HCT116 (cell line): Measurements from ENCODE around the gene EP400. TPM values are rescaled to one million over a fixed set of nuclear protein-coding genes. Genes with fewer than 3 reads are reported as not detected.

Experiments
- ATAC-seq: fragments of 200-7000 bp; cut with Tn5 transposase; 2 replicates; pipeline ENCODE4 v1.9.1; 2020; ENCODE audit warnings: mild to moderate bottlenecking, moderate library complexity
- BruUV-seq: library from RNA; stranded (reverse); fragments of 400-500 nt; replicated peaks from 2 replicates; lab custom pipeline; 2021; lab: Mats Ljungman, UMichigan
- CTCF ChIA-PET: fragments of 300-600 bp; sonication (Branson Sonifier 250); formaldehyde crosslinking; loops from one replicate; lab custom pipeline; 2021; ENCODE audit warnings: antibody characterized with exemption; lab: Charles Lee
- POLR2A ChIA-PET: fragments of 300-600, 350-600 bp; sonication (Branson Sonifier 250); formaldehyde crosslinking; loops from one replicate; lab custom pipeline; 2021; ENCODE audit warnings: antibody characterized with exemption; lab: Charles Lee
- RAD21 ChIA-PET, 2 experiments: fragments of 300-600 bp; sonication (Branson Sonifier 250); formaldehyde crosslinking; loops; one replicate each; lab custom pipeline; 2023; ENCODE audit warnings: low total read pairs in 2 of 2; ENCODE audit not compliant: uncharacterized antibody in 2 of 2, unreplicated experiment in 2 of 2, low non-redundant PET in 1 of 2; lab: Charles Lee
- DNase-seq: peaks from one replicate; pipeline ENCODE4 v3.0.0-alpha.2; 2010; ENCODE audit warnings: low read depth, low spot score
- H2AFZ ChIP-seq: fragments of 200-600 bp; shearing (Covaris generic), sonication (generic); 2 replicates; pipeline ENCODE4 v1.6.1; 2017; ENCODE audit warnings: low read depth, mixed run types, mixed read lengths, antibody characterized with exemption, low read length; ENCODE audit not compliant: poor library complexity, severe bottlenecking
- H3K27ac ChIP-seq: 2 replicates; pipeline ENCODE4 v1.5.1; 2012; ENCODE audit warnings: low read depth, low read length
- H3K27me3 ChIP-seq: fragments of 200-600 bp; sonication (generic); 2 replicates; pipeline ENCODE4 v1.6.1; 2016; ENCODE audit warnings: mixed run types, low read length, mixed read lengths; ENCODE audit not compliant: insufficient read depth
- H3K36me3 ChIP-seq, 2 experiments: fragments of 200-500 bp in 1 of 2; fragments of 200-600 bp in 1 of 2; sonication (Bioruptor generic) in 1 of 2; sonication (generic) in 1 of 2; 2 replicates each; pipeline versions ENCODE4 v1.5.1 to v1.6.1; 2014 to 2016; ENCODE audit warnings: low read length in 2 of 2, inconsistent platforms in 1 of 2, mixed read lengths in 1 of 2, mixed run types in 1 of 2; ENCODE audit not compliant: insufficient read depth in 2 of 2, control insufficient read depth in 1 of 2
- H3K4me1 ChIP-seq, 2 experiments: fragments of 200-600 bp in 1 of 2; sonication (generic) in 1 of 2; 2 replicates each; pipeline versions ENCODE4 v1.5.1 to v1.6.1; 2012 to 2017; ENCODE audit warnings: low read length in 2 of 2, inconsistent platforms in 1 of 2, mild to moderate bottlenecking in 1 of 2, mixed read lengths in 1 of 2, mixed run types in 1 of 2, moderate library complexity in 1 of 2; ENCODE audit not compliant: insufficient read depth in 2 of 2, control insufficient read depth in 1 of 2
- H3K4me2 ChIP-seq: fragments of 200-600 bp; sonication (generic); 2 replicates; pipeline ENCODE4 v1.6.1; 2017; ENCODE audit warnings: mixed run types, low read length, mixed read lengths
- H3K4me3 ChIP-seq, 2 experiments: fragments of 200-600 bp in 1 of 2; sonication (generic) in 1 of 2; replicated peaks in 1 of 2; 2 replicates each; pipeline ENCODE4 v1.5.1; 2011 to 2016; ENCODE audit warnings: low read length in 2 of 2, control low read depth in 1 of 2, low read depth in 1 of 2, mild to moderate bottlenecking in 1 of 2, mixed read lengths in 1 of 2, mixed run types in 1 of 2
- H3K79me2 ChIP-seq: fragments of 200-600 bp; sonication (generic); 2 replicates; pipeline ENCODE4 v1.6.1; 2017; ENCODE audit warnings: mild to moderate bottlenecking, mixed run types, low read length, moderate library complexity, mixed read lengths; ENCODE audit not compliant: insufficient read depth
- H3K9ac ChIP-seq: fragments of 200-600 bp; sonication (generic); 2 replicates; pipeline ENCODE4 v1.6.1; 2016; ENCODE audit warnings: low read length, mixed read lengths
- H3K9me2 ChIP-seq: fragments of 200-600 bp; sonication (generic), shearing (Covaris generic); 2 replicates; pipeline ENCODE4 v1.6.1; 2017; ENCODE audit warnings: mixed run types, mild to moderate bottlenecking, moderate library complexity; ENCODE audit not compliant: insufficient read depth
- H3K9me3 ChIP-seq, 2 experiments: fragments of 200-500 bp in 1 of 2; fragments of 200-600 bp in 1 of 2; sonication (Bioruptor generic) in 1 of 2; sonication (generic) in 1 of 2; 2 replicates each; pipeline ENCODE4 v1.6.1; 2014 to 2017; ENCODE audit warnings: low read length in 2 of 2, mixed read lengths in 2 of 2, inconsistent platforms in 1 of 2, low read depth in 1 of 2, mild to moderate bottlenecking in 1 of 2, mixed run types in 1 of 2, moderate library complexity in 1 of 2; ENCODE audit not compliant: control insufficient read depth in 1 of 2, insufficient read depth in 1 of 2
- H4K20me1 ChIP-seq: fragments of 200-600 bp; sonication (generic), shearing (Covaris generic); 2 replicates; pipeline ENCODE4 v1.6.1; 2017; ENCODE audit warnings: mixed run types, mild to moderate bottlenecking, moderate library complexity; ENCODE audit not compliant: insufficient read depth
- ATF3 ChIP-seq: IDR thresholded peaks from 2 replicates; pipeline ENCODE4 v1.6.1; 2012
- CBX3 ChIP-seq: IDR thresholded peaks from 2 replicates; pipeline ENCODE4 v1.6.1; 2012; ENCODE audit warnings: low read depth
- CTCF ChIP-seq, 3 experiments: fragments of 200-600 bp in 1 of 3; sonication (generic) in 1 of 3; IDR thresholded peaks in 2 of 3; conservative IDR thresholded peaks in 1 of 3; 2 replicates each; pipeline ENCODE4 v1.5.1; 2012 to 2017; ENCODE audit warnings: low read depth in 2 of 3, low read length in 2 of 3, antibody characterized with exemption in 1 of 3, borderline replicate concordance in 1 of 3, control low read depth in 1 of 3, mild to moderate bottlenecking in 1 of 3, mixed read lengths in 1 of 3, mixed run types in 1 of 3, moderate library complexity in 1 of 3; ENCODE audit not compliant: insufficient read depth in 1 of 3
- FOSL1 ChIP-seq: IDR thresholded peaks from 2 replicates; pipeline ENCODE4 v1.6.1; 2012; ENCODE audit warnings: low read depth
- JUND ChIP-seq: IDR thresholded peaks from 2 replicates; pipeline ENCODE4 v1.6.1; 2012
- MAX ChIP-seq: IDR thresholded peaks from 2 replicates; pipeline ENCODE4 v1.6.1; 2012
- POLR2A ChIP-seq: IDR thresholded peaks from 2 replicates; pipeline ENCODE4 v1.7.0; 2011; ENCODE audit warnings: borderline replicate concordance; ENCODE audit not compliant: insufficient read depth, insufficient read length; ENCODE audit errors: extremely low read depth
- REST ChIP-seq: IDR thresholded peaks from 2 replicates; pipeline ENCODE4 v1.6.1; 2012; ENCODE audit warnings: low read depth
- SIN3A ChIP-seq: IDR thresholded peaks from 2 replicates; pipeline ENCODE4 v1.6.1; 2012; ENCODE audit warnings: low read depth
- SP1 ChIP-seq: IDR thresholded peaks from 2 replicates; pipeline ENCODE4 v1.6.1; 2012; ENCODE audit warnings: low read depth
- YY1 ChIP-seq: IDR thresholded peaks from 2 replicates; pipeline ENCODE4 v1.6.1; 2011; ENCODE audit warnings: low read length, low read depth, moderate library complexity, mild to moderate bottlenecking; ENCODE audit not compliant: insufficient replicate concordance; ENCODE audit errors: extremely low read depth
- ZNF274 ChIP-seq: fragments of 200-500 bp; sonication (Bioruptor generic); IDR thresholded peaks from 2 replicates; pipeline ENCODE4 v1.6.1; 2014; ENCODE audit warnings: mild to moderate bottlenecking, low read depth, low read length, inconsistent platforms
- intact Hi-C: fragments of 100-400 bp; cut with micrococcal nuclease; formaldehyde crosslinking; loops from 2 replicates; pipeline ENCODE4 v1.10.0; 2022
- total RNA-seq: library from RNA; stranded (reverse); gene quantifications from one replicate; pipeline ENCODE4 v1.2.1, GENCODE V29; 2021; ENCODE audit not compliant: unreplicated experiment

Gene EP400
- total RNA-seq, 1 experiment from 2014 or later: 54.5 TPM

- ChIA-PET RAD21 (no interaction called here), CTCF (no interaction called here), POLR2A (no interaction called here)
- no peak overlapping the region for H3K9ac ChIP-seq
- no peaks in the 10 kb centered on the region; the same call in 1 of the 2 replicates for H3K79me2 ChIP-seq
- peaks cover 8 to 23% of the 10 kb centered on the region in 2 experiments; a peak in 3 of 4 replicates for H3K36me3 ChIP-seq
- BruUV-seq: no TSS peak
- H3K4me3 ChIP-seq: no peak overlapping the region
- H3K9me2 ChIP-seq: no peaks in the 10 kb centered on the region
- DNase-seq (no peak), ATAC-seq (no peak)
- intact Hi-C loops: no loop called here
- TF ChIP-seq MAX (no peak), SIN3A (no peak), FOSL1 (no peak), SP1 (no peak), REST (no peak), YY1 (no peak), ATF3 (no peak), CBX3 (no peak), CTCF (IDR thresholded peaks at IDR 0.05 in 2 of 3, conservative IDR thresholded peaks at IDR 0.05 in 1 of 3; ENCODE audit: borderline replicate concordance in 1 of 3, insufficient read depth in 1 of 3, low read depth in 2 of 3, low read length in 2 of 3) (no peak), ZNF274 (no peak), POLR2A (no peak), JUND (no peak)
- no peaks in the 10 kb centered on the region for H3K9me3 ChIP-seq
- H3K4me1 ChIP-seq: no peaks in the 10 kb centered on the region
- no peak overlapping the region for H2AFZ ChIP-seq
- no peak overlapping the region for H3K4me2 ChIP-seq
- no peaks in the 10 kb centered on the region for H3K27me3 ChIP-seq
- H4K20me1 ChIP-seq: no peaks in the 10 kb centered on the region
- H3K27ac ChIP-seq: no peak overlapping the region
Measured at GRCh38 chr12:132071040-132071810, 121.5 kb downstream of the EP400 start.
